H1 (cell line): Measurements from ENCODE around the gene TTC31. TPM values are rescaled to one million over a fixed set of nuclear protein-coding genes. Genes with fewer than 3 reads are reported as not detected.

ENCODE experiments used
- BRCA1 ChIP-seq: IDR thresholded peaks from 2 replicates; pipeline ENCODE4 v1.6.1; 2012; ENCODE audit warnings: low read depth, low read length, improper control_type of control experiment
- JUN ChIP-seq: IDR thresholded peaks from 2 replicates; pipeline ENCODE4 v1.6.1; 2011; ENCODE audit warnings: low read depth, mild to moderate bottlenecking, improper control_type of control experiment, low read length
- POLR2AphosphoS5 ChIP-seq: IDR thresholded peaks from 2 replicates; pipeline ENCODE4 v1.6.1; 2011; ENCODE audit warnings: low read depth, low read length
- RXRA ChIP-seq: IDR thresholded peaks from 2 replicates; pipeline ENCODE4 v1.6.1; 2011; ENCODE audit warnings: low read depth, mild to moderate bottlenecking, low read length, moderate library complexity; ENCODE audit not compliant: insufficient read depth
- SUZ12 ChIP-seq: fragments of 200-600 bp; sonication (generic); IDR thresholded peaks from 2 replicates; pipeline ENCODE4 v1.6.1; 2012; ENCODE audit warnings: mild to moderate bottlenecking, inconsistent platforms, low read length, moderate library complexity, mixed read lengths
- TEAD4 ChIP-seq: IDR thresholded peaks from 2 replicates; pipeline ENCODE4 v1.6.1; 2012; ENCODE audit warnings: low read depth, low read length, inconsistent platforms, mixed read lengths
- polyA plus RNA-seq, 7 experiments: library from polyadenylated mRNA; depleted of rRNA in 3 of 7; stranded (reverse) in 5 of 7; unstranded in 2 of 7; fragments of >200 nt in 5 of 7; fragments of 200-250 nt in 2 of 7; gene quantifications; 1 replicate in 5 of 7; 2 replicates in 1 of 7; 4 replicates in 1 of 7; pipeline versions ENCODE4 v1.2.1 to v1.2.3, GENCODE V29; 2011 to 2013; ENCODE audit warnings: missing spikeins in 2 of 7, mixed read lengths in 2 of 7
- total RNA-seq: library from RNA; stranded (reverse); fragmentation: NEBNext Ultra II Directional; extraction: Animal tissue kit (Norgen Biotek cat#: 25700); gene quantifications from 2 replicates; pipeline ENCODE4 v1.2.1, GENCODE V29; 2021
- TF ChIP-seq, protein P1 (sequence below): fragments of 300-600 bp; sonication (generic); IDR thresholded peaks from 2 replicates; pipeline ENCODE4 v1.7.1; 2012; ENCODE audit warnings: low read length, moderate library complexity, mild to moderate bottlenecking, inconsistent platforms; ENCODE audit not compliant: insufficient replicate concordance
- TF ChIP-seq, protein P2 (sequence below): IDR thresholded peaks from 2 replicates; pipeline ENCODE4 v1.6.1; 2012; ENCODE audit warnings: low read length, inconsistent platforms

Gene TTC31
- total and polyA plus RNA-seq, 2 of the 8 experiments (the other 6 are each of a cell fraction or from before 2014, with no cell fraction given): 28.8 to 29.9 TPM

GRCh38 chr2:74482801-74483674 is at the start of gene TTC31, which contains the start of gene CCDC142 (continued):
- TF ChIP-seq, protein P1, sequence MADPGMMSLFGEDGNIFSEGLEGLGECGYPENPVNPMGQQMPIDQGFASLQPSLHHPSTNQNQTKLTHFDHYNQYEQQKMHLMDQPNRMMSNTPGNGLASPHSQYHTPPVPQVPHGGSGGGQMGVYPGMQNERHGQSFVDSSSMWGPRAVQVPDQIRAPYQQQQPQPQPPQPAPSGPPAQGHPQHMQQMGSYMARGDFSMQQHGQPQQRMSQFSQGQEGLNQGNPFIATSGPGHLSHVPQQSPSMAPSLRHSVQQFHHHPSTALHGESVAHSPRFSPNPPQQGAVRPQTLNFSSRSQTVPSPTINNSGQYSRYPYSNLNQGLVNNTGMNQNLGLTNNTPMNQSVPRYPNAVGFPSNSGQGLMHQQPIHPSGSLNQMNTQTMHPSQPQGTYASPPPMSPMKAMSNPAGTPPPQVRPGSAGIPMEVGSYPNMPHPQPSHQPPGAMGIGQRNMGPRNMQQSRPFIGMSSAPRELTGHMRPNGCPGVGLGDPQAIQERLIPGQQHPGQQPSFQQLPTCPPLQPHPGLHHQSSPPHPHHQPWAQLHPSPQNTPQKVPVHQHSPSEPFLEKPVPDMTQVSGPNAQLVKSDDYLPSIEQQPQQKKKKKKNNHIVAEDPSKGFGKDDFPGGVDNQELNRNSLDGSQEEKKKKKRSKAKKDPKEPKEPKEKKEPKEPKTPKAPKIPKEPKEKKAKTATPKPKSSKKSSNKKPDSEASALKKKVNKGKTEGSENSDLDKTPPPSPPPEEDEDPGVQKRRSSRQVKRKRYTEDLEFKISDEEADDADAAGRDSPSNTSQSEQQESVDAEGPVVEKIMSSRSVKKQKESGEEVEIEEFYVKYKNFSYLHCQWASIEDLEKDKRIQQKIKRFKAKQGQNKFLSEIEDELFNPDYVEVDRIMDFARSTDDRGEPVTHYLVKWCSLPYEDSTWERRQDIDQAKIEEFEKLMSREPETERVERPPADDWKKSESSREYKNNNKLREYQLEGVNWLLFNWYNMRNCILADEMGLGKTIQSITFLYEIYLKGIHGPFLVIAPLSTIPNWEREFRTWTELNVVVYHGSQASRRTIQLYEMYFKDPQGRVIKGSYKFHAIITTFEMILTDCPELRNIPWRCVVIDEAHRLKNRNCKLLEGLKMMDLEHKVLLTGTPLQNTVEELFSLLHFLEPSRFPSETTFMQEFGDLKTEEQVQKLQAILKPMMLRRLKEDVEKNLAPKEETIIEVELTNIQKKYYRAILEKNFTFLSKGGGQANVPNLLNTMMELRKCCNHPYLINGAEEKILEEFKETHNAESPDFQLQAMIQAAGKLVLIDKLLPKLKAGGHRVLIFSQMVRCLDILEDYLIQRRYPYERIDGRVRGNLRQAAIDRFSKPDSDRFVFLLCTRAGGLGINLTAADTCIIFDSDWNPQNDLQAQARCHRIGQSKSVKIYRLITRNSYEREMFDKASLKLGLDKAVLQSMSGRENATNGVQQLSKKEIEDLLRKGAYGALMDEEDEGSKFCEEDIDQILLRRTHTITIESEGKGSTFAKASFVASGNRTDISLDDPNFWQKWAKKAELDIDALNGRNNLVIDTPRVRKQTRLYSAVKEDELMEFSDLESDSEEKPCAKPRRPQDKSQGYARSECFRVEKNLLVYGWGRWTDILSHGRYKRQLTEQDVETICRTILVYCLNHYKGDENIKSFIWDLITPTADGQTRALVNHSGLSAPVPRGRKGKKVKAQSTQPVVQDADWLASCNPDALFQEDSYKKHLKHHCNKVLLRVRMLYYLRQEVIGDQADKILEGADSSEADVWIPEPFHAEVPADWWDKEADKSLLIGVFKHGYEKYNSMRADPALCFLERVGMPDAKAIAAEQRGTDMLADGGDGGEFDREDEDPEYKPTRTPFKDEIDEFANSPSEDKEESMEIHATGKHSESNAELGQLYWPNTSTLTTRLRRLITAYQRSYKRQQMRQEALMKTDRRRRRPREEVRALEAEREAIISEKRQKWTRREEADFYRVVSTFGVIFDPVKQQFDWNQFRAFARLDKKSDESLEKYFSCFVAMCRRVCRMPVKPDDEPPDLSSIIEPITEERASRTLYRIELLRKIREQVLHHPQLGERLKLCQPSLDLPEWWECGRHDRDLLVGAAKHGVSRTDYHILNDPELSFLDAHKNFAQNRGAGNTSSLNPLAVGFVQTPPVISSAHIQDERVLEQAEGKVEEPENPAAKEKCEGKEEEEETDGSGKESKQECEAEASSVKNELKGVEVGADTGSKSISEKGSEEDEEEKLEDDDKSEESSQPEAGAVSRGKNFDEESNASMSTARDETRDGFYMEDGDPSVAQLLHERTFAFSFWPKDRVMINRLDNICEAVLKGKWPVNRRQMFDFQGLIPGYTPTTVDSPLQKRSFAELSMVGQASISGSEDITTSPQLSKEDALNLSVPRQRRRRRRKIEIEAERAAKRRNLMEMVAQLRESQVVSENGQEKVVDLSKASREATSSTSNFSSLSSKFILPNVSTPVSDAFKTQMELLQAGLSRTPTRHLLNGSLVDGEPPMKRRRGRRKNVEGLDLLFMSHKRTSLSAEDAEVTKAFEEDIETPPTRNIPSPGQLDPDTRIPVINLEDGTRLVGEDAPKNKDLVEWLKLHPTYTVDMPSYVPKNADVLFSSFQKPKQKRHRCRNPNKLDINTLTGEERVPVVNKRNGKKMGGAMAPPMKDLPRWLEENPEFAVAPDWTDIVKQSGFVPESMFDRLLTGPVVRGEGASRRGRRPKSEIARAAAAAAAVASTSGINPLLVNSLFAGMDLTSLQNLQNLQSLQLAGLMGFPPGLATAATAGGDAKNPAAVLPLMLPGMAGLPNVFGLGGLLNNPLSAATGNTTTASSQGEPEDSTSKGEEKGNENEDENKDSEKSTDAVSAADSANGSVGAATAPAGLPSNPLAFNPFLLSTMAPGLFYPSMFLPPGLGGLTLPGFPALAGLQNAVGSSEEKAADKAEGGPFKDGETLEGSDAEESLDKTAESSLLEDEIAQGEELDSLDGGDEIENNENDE: no peak
- TF ChIP-seq, protein P2, sequence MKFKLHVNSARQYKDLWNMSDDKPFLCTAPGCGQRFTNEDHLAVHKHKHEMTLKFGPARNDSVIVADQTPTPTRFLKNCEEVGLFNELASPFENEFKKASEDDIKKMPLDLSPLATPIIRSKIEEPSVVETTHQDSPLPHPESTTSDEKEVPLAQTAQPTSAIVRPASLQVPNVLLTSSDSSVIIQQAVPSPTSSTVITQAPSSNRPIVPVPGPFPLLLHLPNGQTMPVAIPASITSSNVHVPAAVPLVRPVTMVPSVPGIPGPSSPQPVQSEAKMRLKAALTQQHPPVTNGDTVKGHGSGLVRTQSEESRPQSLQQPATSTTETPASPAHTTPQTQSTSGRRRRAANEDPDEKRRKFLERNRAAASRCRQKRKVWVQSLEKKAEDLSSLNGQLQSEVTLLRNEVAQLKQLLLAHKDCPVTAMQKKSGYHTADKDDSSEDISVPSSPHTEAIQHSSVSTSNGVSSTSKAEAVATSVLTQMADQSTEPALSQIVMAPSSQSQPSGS: no peak; the same call in 1 of the 2 replicates
- peak; percentile 73; the same call in 1 of the 2 replicates for TF ChIP-seq POLR2AphosphoS5
- TF ChIP-seq RXRA: no peak
- no peak for TF ChIP-seq SUZ12
- no peak for TF ChIP-seq JUN
- peak; percentile 85 for TF ChIP-seq TEAD4
- no peak for TF ChIP-seq BRCA1
